Anterior cingulate cortex (tissue), 58 donors: ENCODE data around the gene TMEM240.
A peak's percentile ranks its signal among the peaks of the same experiment; 100 is the strongest.
"Not testable (repeated sequence)": the region's sequence is repeated elsewhere in the genome, so short reads cannot be mapped to it uniquely, and the experiment has no call there.

Source experiments
- DNase-seq, 58 donors: peaks; one replicate each; lab custom pipeline; 2025; lab: John Stamatoyannopoulos, UW

The TMEM240 gene

DNA sequence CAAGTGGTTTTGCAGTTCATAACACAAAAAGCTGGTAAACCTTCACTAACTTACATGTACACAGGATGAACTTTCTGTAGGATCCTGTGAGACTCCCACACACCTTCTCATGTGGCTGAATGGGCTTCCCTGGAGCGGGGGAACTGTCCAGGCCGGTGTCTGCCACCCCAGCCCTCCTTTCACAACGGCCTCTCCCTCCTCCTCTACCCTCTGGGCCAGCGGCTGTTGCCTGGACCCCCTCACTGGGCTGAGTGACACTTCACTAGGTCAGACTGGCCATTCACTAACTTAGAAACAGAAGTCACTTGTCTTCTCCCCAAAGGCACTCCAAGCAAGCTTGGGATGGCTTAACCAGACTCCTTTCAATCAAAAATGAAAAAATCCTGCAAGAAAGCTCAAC is 18.2 kb upstream of the TMEM240 start:
- no peak for DNase-seq

DNA sequence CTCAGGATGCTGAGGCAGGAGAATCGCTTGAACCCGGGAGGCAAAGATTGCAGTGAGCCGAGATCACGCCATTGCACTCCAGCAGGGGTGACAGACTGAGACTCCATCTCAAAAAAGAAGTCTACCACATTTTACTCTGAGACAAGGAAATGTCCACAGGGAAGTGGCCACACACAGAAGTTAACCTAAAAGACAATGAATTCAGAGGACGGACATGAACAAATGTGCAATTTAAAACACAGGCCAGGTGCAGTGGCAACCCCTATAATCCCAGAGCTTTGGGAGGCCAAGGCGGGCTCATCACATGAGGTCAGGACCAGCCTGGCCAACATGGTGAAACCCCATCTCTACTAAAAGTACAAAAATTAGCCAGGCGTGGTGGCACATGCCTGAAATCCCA is 17.3 kb upstream of the TMEM240 start:
- not testable (repeated sequence) for DNase-seq

DNA sequence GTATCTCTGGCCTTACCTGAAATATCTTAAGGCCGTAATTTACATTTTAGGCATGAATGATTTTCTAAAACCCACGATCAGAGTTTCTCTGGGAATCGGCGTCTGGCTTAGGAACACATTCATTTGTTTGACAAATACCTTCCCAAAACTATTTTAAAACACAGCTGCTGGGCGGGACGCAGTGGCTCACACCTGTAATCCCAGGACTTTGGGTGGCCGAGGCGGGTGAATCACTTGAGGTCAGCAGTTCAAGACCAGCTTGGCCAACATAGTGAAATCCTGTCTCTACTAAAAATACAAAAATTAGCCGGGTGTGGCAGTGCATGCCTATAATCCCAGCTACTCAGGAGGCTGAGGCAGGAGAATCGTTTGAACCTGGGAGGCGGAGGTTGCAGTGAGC is 16.5 kb upstream of the TMEM240 start:
- not testable (repeated sequence) for DNase-seq

DNA sequence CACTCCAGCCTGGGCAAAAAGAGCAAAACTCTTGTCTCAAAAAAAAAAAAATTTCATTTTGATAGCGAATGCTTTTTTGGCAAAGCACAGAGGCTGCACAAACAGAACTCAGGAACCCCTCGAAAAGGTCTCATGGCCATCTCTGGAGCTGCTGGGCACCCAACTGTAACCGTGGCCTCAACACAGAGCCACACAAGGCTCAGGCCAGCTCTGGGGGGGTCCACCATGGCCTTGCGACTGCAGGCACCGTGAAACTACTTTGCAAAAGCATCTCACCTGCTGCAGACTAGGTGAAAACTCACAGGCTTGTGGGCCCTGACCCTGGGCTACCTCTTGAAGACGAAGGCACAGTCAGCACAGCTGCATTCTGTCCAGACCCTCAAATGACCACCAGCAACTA is 16.1 kb upstream of the TMEM240 start:
- DNase-seq, result no peak

DNA sequence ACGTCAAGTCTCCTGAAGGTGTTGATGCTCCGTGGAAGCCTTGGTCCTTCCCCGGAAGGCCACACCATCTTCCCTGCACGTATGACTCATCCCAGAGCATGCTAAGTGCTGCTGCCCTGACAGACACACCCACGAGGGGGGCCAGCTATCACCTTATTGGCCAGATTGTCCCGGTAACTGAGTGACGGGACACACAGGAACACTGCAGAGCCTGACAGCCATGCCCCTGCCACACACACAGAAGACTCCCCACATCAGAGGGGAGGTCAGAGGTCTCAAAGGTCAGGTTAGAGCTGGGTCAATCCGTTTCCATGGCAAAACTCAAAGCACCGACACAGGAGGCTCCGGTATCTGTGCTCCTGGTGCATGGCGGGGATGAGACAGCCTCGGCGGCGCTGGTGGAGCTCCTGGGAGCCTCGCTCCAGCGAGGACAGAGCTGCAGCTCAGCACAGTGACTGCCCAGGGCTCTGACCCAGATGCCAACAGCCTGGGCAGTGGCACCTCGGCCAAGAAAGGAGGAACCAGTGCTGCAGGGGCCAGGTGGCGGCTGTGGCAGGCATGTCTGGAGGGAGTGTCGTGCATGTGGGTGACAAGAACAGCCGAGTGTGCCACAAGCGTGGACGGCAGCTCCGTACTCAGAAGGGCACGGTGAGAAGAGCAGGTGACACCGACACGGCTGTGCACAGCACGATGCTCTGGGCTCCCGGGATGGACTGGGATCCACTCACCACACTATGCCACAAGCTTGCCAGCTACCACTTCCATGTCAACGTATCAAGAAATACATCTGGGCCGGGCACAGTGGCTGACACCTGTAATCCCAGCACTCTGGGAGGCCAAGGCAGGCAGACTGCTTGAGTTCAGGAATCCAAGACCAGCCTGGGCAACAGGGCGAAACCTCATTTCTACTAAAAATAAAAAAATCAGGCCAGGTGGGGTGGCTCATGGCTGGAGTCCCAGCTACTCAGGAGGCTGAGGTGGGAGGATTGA is 14.8 kb upstream of the TMEM240 start:
- peak in 8 of 58 donors; percentile 13 to 64 (median 38) for DNase-seq

DNA sequence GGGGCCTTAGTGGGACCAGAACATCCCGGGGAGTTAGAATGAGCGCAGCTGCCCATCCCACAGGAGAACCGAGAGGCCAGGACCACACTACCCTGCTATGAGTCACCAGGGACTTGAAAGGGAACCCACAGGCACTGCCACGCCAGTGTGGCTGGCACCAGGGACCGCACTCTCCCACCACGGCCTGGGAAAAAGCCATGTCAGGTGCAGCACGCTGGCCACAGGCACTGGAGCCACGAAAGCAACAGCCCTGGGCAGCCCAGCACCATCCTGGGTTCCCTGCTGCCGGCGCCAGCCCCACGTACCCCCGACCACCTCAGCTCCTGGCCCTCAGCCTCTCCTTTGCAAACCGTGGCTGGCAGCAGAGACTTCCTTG is 14.1 kb upstream of the TMEM240 start:
- DNase-seq, result no peak

DNA sequence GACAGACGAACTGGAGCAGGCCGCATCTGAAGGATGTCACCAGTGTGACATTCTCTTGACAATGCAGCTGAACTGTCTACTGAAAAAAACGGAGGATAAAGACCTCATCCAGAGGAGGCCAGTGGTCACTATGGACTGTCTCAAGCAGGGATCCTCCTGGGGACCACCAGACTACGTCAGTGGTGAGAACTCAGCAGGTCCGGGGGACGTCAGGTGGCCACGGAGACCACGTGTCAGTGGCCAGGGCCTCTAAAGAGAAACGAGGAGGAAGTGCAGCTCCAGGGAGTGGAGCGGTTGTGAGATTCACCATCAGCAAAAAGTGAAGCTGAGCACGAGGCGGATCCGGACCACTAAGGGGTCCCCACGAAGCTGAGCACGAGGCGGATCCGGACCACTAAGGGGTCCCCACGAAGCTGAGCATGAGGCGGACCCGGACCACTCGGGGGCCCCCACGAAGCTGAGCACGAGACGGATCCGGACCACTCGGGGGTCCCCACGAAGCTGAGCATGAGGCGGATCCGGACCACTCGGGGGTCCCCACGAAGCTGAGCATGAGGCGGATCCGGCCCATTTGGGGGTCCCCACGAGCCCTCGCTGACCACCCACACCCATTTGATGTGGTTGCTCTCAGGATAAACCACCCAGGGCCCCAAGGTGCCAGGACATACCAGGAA is 13.5 kb upstream of the TMEM240 start:
- no peak for DNase-seq

DNA sequence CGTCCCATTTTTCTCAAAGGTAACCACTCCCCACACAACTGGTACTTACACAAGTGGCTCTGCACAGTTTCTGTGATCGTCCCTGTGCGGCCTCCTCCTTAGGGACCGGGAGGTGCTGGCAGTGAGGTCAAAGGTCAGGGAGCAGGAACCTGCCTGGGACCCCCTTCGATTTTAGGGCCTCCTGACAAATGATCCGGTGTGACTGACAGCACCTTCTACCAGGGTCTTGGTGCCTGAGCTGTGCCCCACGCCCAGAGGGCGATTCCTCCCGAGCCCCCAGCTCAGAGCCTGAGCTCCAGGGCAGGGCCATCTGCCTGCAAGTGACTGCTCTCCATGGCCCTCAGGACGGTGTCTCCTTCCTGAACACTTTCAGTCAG is 11.8 kb upstream of the TMEM240 start:
- DNase-seq, result no peak

DNA sequence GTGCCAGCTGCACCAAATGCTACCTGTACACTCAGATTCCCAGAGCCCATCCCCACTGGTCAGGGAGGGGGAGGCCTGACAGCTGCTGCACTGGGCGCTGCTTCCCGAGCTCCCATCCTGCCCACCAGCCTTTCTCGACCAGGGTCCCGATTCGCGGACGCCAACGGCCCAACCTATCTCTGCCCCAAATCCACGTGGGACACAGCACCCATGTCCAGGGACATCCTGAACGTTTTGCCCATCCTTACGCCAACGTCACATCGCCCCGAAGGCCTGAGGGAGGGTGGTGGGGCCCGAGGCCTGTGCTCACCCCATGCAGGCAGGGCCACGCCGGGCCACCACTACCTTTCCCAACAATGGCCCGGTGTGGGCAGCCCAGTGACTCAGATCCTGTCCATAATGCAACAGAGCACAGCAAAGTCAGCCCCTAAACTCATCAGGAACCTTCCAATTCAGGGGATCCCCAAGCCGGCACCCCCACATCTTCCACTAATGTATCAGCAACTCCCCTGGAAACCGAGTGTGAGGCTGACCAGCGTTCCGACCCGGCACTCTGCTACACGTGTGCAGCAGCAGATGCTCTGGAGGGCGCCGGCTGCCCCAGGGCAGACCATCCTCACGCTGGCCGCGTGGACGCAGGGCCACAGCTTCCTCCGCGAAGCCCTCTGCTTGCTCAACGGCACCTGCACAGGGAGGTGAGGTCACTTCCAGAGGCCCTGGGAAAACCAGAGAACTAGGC is 11.3 kb upstream of the TMEM240 start:
- DNase-seq, result no peak

DNA sequence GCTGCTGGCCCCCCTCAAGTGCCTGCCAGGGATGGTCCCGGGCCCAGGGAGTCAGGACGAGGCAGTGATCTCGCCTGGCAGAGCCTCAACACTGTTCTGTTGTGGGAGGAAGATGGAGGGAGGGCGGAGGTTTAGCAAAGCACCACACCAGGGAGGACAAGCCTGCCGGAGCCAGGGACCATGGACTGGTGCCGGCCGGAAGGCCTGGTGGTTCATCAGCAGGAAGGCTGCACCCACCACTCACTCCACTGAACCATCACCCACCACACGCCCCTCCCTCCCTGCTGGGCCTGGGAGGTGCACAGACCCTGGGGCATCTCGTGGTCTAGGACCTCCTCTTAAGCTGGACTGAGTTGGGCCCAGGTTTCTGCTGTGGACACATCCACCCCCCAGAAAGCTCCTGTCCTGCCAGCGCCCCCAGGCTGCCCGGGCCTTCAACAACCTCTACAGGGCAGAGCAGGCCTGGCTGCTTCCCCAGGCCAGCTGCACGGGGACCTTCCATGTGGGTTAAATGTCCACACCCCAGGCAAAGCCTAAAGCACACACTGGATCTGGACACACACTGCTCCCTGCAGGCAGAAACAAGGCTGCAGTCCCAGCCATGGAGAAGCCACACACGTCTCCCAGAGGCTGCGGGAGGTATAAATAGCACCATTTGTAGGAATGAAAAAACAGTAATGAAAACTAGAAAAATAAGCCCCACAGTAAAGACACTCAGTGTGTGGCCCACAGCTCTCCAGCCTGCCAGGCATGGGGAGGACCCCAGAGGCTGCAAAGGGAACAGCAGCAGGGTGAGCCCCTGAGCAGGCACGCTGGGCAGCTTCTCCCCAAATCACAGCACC is 10.4 kb upstream of the TMEM240 start:
- peak in 26 of 58 donors; percentile 12 to 73 (median 38) for DNase-seq

DNA sequence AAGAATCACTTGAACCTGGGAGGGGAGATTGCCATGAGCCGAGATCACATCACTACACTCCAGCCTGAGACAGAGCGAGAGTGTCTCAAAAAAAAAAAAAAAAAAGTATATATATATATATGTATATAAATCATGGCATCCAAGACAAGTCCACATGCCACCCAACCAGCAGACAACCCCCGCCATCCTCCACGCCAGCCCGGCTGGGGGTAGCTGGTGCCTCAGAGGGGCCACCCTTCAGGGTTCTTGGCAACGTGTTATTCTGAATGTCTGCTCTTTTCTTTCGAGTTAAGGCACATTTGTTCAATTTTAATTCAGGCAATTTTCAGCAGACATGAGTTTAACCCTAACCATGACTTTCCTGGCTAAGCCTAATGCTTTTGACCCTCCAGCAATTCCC is 9.7 kb upstream of the TMEM240 start:
- DNase-seq, result no peak

DNA sequence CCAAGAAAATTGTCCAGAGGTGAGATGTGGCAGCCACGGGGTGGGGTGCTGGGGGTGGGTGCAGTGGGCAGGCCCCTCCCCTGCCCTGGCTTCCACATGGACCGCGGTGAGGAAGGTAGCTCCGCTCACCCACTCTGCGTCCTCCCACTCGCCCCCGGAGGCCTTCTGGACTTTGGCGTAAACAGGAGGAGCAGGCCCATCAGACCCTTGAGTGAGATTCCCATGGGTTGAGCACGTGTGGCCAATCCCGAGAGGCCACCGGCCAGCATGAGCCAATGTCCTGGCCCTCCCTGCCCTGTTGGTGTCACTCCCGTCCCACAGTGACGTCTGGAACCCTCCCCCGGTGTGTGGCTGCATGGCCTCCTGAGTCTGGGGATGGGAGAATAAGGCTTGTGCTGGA is 8.2 kb upstream of the TMEM240 start:
- no peak for DNase-seq

DNA sequence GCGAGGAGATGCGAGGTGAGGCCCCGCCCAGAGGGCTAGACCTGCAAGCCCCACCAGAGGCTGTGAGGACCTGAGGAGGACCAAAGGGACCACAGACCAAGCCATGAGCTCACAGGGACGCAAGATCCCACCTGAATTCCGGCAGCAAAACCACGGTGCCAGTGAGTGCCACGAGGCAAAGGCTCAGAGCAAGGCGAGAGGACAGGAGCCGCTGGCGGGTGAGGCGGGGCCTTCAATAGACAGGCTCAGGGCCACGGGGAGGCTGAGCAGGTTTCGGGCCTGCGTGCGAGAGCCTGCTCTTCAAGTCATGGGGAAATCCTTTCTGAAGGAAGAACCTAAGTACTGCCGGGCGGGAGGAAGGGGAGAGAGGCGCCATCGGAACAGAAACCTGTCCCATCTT is 7.1 kb upstream of the TMEM240 start:
- no peak for DNase-seq

DNA sequence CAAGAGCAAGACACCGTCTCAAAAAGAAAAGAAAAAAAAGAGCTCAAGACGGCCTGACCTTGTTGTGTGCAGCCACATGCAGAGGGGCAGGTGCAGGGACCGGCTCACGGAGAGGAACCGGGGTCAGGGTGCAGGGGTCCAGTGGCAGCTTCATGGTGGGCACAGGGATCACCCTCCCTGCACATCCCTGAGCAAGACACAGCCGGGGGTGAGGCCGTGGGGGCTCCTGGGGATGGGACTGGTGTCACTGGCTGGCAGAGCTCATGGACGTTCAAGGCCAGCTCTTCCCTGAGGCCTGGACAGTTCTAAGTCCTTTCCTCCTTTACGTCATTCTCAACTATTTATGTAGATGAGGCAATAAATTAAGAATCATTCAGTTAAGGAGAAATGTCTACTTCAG is 6.6 kb upstream of the TMEM240 start:
- no peak for DNase-seq

DNA sequence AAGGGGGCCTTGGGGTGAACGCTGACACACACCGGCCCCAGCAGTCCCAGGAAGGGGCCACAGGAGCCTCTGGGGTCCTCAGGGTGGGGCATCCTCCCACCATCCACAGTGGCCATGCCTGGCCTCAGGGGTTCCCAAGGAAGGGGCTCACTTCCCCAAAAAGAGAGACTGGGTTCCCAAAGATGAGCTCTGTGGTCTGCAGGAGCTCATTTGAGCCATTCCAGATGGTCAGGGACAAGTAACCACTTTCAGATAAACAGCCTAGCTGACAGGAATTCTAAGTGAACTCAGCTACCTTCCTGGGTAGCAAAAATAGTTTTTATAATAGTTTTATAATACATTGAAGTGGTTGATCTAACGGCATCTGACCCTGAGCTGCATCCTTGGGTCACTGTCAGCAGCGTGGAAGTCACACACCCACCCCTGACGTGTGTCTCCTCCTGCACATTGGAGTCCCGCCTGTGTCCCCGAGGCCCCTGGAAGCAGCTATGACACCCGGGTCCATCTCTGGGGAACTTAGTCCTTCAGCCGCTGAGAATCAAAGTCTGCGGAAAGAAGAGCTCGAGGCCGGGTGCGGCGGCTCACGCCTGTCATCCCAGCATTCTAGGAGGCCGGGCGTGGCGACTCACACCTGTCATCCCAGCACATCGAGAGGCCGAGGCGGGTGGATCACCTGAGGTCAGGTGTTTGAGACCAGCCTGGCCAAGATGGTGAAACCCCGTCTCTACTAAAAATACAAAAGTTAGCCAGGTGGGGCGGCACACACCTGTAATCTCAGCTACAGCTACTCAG is 5.7 kb upstream of the TMEM240 start:
- no peak for DNase-seq

DNA sequence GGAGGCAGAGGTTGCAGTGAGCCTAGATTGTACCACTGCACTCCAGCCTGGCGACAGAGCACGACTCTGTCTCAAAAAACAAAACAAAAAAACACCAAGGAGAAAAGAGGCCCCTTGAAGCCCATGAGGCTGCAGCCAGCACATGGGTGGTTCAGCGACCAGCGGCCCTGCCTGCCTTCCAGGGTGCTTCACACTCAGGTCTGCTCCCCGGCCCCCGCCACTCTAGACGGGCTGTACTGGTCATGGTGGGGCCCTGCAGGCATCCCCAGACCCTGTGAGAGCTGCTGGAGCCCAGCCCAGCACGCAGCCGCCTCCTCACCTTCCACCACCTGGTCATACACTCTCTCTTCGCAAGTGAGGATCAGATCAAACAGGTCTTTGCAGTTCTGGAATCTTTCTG is 4.1 kb upstream of the TMEM240 start:
- DNase-seq, result no peak

DNA sequence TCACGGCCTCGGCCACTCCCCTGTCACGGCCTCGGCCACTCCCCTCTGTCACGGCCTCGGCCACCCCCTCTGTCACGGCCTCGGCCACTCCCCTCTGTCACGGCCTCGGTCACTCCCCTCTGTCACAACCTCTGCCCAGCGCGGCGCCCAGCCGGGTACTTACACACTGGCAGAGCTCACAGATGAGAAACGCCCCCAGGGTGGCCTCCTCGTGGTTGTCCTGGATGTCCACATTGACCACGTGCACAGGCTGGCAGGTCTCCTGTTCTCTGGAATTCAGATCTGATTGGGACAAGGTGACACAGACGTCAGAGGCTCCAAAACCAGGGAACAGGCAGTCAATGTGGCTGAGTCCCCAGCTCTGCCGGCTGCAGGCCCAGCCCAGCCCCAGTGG is 3.3 kb upstream of the TMEM240 start:
- no peak for DNase-seq

DNA sequence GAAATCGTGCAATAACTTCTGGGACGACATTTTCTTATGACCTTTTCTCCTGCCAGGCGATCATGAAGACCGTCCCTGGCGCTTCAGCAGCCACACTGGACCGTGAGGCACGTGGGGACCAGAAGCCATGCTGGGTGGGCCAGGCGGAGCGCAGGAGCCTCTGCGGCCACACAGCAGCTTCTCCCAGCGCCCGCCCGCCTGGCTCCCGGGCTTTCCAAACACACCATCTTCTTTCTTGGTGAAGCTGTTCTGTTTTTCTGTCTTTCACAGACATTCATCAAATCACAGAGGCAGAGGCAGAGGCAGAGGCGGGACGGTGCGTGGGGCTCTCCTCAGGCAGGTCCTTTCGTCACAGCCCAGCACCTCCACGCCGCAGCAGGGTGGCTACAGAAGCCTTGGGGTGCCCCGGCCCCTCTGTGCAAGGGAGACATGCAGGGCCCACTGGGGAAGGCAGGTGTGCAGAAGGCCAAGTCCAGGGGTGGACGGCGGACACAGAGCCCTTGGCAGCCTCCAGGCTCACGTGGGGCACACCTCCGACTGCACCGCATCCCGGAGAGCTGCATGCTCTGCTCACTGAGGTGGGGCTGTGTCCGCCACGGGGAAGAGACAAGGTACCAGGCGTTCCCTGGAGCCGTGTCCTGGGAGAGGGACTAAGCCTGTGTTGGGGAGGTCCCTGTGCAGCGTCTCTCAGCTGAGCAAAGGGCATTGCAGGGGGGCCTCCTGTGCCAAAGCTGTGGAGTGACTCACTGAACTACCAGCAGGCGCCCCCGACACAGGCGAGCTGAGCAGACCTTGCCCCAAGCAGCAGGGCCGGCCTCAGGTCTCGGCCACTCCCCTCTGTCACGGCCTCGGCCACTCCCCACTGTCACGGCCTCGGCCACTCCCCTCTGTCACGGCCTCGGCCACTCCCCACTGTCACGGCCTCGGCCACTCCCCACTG is 2.6 kb upstream of the TMEM240 start:
- DNase-seq, result no peak
